GM19099 (cell line): ENCODE results near the gene LAMTOR5.

Experiments
- POLR2A ChIP-seq: IDR thresholded peaks from 3 replicates; pipeline ENCODE4 v1.6.1; 2011; ENCODE audit warnings: low read depth; ENCODE audit not compliant: insufficient read length; ENCODE audit errors: extremely low read depth

LAMTOR5 gene

DNA sequence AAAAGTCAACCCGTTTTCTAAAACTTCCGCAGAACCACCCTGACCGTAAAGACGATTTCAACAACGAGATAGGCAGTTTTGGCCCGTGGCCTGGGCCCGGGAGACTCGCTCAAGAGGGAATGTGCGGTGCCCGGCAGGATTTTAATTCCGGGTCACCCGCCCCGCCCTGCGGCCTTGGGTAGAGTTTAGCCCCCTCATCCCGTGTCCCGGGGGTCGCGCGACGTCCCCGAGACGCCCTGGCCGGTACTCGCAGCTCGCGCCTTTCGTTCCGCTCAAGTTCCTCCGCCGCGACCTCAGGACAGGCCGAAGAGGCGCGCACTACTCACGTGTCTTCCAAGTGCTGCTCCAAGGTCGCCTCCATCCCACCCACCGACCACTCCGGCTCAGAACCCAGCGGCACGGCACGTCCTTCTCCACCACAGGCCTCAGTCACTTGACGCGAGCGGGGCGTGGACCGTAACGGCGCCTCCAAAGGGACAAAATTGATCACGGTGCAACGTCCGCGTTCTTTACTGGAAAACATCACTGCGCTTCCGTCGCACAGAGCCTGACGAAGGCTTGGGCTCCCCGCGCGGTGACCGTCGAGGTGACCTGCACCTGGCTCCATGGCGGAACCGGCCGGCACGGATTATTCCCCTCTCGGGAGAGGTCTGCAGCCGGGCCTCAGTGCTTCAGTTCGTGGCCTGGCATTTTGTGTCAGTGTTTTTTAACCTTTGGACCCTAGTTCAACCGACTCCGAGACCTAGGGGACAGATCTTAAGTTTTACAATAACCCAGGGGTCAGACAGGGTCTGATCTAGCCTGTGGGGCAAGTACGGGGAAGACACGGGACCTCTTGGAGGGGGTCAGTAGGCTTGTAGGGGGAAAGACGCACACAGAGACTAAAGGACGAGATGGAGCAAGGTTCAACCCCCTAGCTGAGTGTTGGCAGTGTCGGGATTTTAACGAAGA, at the start of gene LAMTOR5:
TSS of gene LAMTOR5 (minus strand) at position 435 of the 951 bp plus-strand sequence. CDS start at position 361, 74 bp downstream.
- peak; percentile 91 for TF ChIP-seq POLR2A

GRCh38 chr1:110457206-110457605, 49.7 kb upstream of the LAMTOR5 start:
- TF ChIP-seq POLR2A, result no peak

GRCh38 chr1:110455151-110455550, 47.7 kb upstream of the LAMTOR5 start:
- no peak for TF ChIP-seq POLR2A

DNA sequence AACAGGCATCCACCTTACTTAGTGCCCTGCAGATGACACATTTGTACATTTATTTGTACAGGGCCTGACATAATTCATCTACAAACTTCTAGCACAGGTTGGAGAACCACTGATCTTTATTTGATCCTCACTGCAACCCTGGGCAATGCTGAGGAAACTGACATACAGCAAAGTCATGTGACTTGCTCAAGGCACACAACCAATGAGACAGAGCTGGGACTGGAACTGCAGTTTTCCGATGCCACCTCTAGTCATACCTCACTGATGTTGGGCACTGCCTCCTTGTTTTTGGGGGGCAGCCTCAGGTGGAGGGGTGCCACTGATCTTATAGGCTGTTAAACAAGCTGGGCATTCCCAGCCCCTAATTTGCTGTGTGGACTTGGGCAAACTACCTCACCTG, 46.8 kb upstream of the LAMTOR5 start:
- no peak for TF ChIP-seq POLR2A

- no peak for TF ChIP-seq POLR2A
Observed at GRCh38 chr1:110453829-110454228, 46.3 kb upstream of the LAMTOR5 start.

DNA sequence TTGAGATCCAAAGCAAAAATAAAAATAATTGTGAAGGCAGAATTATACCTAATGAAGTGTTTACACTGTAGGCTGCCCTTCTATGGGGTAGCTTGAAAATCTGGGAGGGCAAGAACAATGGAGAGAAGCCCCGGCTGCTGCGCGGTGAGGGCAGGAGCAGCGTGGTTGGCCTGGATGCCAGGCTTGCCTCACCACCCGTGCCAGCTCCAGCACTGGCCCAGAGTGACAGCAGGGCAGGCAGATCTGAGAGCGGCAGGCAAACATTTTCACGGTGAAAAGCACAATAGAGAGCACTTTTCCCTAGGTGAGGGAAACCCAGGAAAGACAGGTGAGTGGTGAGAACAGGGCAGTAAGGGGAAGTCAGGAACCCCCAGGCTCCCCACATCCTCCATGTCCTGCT, 44.8 kb upstream of the LAMTOR5 start:
- no peak for TF ChIP-seq POLR2A

- TF ChIP-seq POLR2A, result no peak
Observed at GRCh38 chr1:110450929-110451328, 43.4 kb upstream of the LAMTOR5 start, which contains the start of gene PROK1. Gene PROK1, plus strand, starts transcription at chr1:110451149. Its CDS starts 68 bp downstream, at chr1:110451217.

- no peak for TF ChIP-seq POLR2A
Observed at GRCh38 chr1:110449661-110450651, 42.5 kb upstream of the LAMTOR5 start.

- no peak for TF ChIP-seq POLR2A
Observed at GRCh38 chr1:110444561-110444960, 37.1 kb upstream of the LAMTOR5 start.

- TF ChIP-seq POLR2A, result no peak
Observed at GRCh38 chr1:110443451-110443850, 36.0 kb upstream of the LAMTOR5 start.

GRCh38 chr1:110441888-110442287, 34.4 kb upstream of the LAMTOR5 start:
- TF ChIP-seq POLR2A, result no peak

- TF ChIP-seq POLR2A, result no peak
Observed at GRCh38 chr1:110440877-110441276, 33.4 kb upstream of the LAMTOR5 start.

DNA sequence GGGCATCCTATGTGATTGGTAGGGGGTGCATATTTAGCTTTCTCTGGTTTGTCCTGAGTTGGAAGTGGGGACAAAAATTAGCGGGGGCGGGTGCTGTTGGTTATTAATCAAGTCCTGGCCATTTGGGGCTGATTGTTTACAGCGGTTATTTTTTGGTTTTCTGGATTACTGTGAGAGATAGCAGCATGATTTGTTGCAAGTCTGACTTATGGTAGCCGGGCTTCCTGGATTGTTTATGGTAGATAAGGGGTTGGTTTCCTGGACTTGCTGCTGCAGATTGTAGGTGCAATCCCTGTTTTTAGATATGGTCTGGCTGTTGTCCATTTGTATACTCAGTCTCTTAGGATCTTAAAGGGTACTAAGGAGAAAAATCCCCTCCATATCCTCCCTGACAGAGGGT, 31.4 kb upstream of the LAMTOR5 start:
- TF ChIP-seq POLR2A, result no peak

DNA sequence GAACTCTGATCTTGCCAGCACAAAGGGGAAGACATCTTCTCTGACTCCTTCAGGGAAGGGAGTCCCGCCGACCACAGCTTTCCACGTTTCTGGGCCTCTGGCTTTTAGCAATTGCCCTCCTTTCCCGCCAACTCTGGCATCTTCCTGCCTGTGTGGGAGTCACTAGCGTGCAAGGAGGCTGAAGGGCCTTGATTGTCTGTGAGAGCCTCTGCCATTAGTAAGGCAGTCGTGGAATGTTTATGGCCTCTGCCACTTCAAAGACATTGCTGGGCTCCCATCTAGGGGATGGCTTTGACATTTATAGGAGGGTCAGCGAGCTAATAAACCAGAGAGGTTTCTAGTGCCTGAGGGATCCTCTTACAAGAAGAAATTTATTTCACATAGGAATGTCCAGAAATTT, 29.1 kb upstream of the LAMTOR5 start:
- no peak for TF ChIP-seq POLR2A

- TF ChIP-seq POLR2A, result no peak
Observed at GRCh38 chr1:110434946-110435345, 27.5 kb upstream of the LAMTOR5 start.
